Gastrocnemius medialis (tissue), 4 donors: ENCODE results near the gene RBFOX1. TPM values are rescaled to one million over a fixed set of nuclear protein-coding genes. Genes with fewer than 3 reads are reported as not detected.
A peak's percentile ranks its signal among the peaks of the same experiment; 100 is the strongest.

ENCODE experiments used
- ATAC-seq, 2 donors: fragments of 150-250 bp; one replicate each; pipeline ENCODE4 v1.9.1; 2016
- DNase-seq, 2 donors: peaks; one replicate each; pipeline ENCODE4 v3.0.0-alpha.2; 2019
- H3K27ac ChIP-seq, 4 donors: fragments of 200-600 bp; sonication (generic); 1 replicate in 1 of 4; 2 replicates in 3 of 4; pipeline ENCODE4 v1.5.1; 2016 to 2018; ENCODE audit warnings: mild to moderate bottlenecking in 2 of 4, moderate library complexity in 1 of 4
- H3K27me3 ChIP-seq, 3 donors: fragments of 200-600 bp; sonication (generic) in 2 of 3; 1 replicate in 1 of 3; 2 replicates in 2 of 3; pipeline versions ENCODE4 v1.5.1 to v1.6.0; 2016 to 2019; ENCODE audit warnings: mild to moderate bottlenecking in 1 of 3, moderate library complexity in 1 of 3
- H3K36me3 ChIP-seq, 2 donors: fragments of 200-600 bp; sonication (generic) in 1 of 2; one replicate each; pipeline ENCODE4 v1.5.1; 2017 to 2018
- H3K4me1 ChIP-seq, 2 donors: fragments of 200-600 bp; sonication (generic) in 1 of 2; one replicate each; pipeline ENCODE4 v1.5.1; 2016 to 2017; ENCODE audit warnings: mild to moderate bottlenecking in 2 of 2
- H3K4me3 ChIP-seq, 4 donors: fragments of 200-600 bp; sonication (generic) in 3 of 4; 1 replicate in 1 of 4; 2 replicates in 3 of 4; pipeline ENCODE4 v1.5.1; 2016 to 2019; ENCODE audit warnings: mild to moderate bottlenecking in 2 of 4
- H3K9me3 ChIP-seq, 3 donors: fragments of 200-600 bp; sonication (generic) in 2 of 3; 1 replicate in 1 of 3; 2 replicates in 2 of 3; pipeline ENCODE4 v1.5.1; 2016 to 2019
- CTCF ChIP-seq, 5 experiments: fragments of 450-650 bp in 3 of 5; fragments of 200-600 bp in 2 of 5; sonication (generic) in 2 of 5; IDR thresholded peaks in 4 of 5; conservative IDR thresholded peaks in 1 of 5; 1 replicate in 4 of 5; 2 replicates in 1 of 5; pipeline ENCODE4 v1.5.1; 2016 to 2019; ENCODE audit warnings: antibody characterized with exemption in 5 of 5, mild to moderate bottlenecking in 3 of 5, moderate library complexity in 3 of 5
- POLR2A ChIP-seq, 2 donors: fragments of 450-650 bp; IDR thresholded peaks; one replicate each; pipeline ENCODE4 v1.6.1; 2017; ENCODE audit warnings: antibody characterized with exemption in 2 of 2, mild to moderate bottlenecking in 2 of 2, moderate library complexity in 2 of 2
- in situ Hi-C, 4 donors: fragments of 200-750 bp; cut with MboI; loops; one replicate each; pipeline versions ENCODE4 v1.15.0 to v1.8.0; 2017; ENCODE audit warnings: low sequenced_read_pairs in 4 of 4
- intact Hi-C: fragments of 100-400 bp; cut with DNase I; formaldehyde crosslinking; loops from one replicate; pipeline ENCODE4 v1.15.1; 2023; ENCODE audit warnings: low total_unique reads
- total RNA-seq, 4 donors: library from RNA; depleted of rRNA; stranded (reverse); fragments of >200 nt; gene quantifications; one replicate each; pipeline versions ENCODE4 v1.1.0 to v1.2.3, GENCODE V29; 2016

RBFOX1 gene
- total RNA-seq, 4 donors from 2014 or later, result 42.5 to 98.8 (median 58.6) TPM

DNA sequence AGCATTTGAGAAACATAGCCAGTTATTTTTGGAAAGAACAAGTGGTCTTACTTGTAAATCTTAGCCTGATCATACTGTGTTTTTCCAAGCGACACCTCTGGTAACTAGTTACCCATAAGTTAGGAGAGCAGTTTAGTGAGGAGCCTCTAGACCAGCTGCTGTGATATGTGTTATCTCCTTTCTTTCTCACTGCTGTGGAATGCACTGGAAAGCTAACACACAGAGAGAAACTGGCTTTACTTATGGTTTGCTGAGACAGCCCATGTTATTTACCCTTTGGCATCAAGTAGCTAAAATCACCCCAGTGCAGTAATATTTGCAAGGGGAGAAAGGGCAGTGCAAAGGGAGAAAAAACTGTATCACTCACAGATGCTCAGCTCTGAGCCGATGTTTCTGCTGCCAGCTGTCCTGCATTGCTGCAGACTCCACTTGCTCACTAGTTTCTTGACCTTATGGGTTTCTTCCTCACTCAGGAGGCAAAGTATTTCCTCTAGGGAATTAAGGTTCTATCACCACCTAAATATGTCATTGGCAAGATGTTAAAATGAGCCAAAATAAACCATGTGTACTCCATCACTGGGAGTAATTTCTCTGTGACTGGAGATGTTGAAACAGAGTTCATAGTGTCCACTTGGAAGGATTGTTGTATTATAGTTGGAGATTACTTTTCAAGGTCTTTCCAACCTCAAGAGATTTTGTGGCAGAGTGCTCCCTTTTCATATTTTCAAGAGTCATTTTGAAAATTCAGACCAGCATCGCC is 2.3 kb downstream of the RBFOX1 start:
- DNase-seq, result peak in 1 of 2 donors; percentile 48
- peak overlapping the region; percentile 90 to 98 (median 94) for H3K27ac ChIP-seq
- no peaks in the 10 kb centered on the region for H3K27me3 ChIP-seq
- H3K4me3 ChIP-seq, result peak overlapping the region; percentile 55 to 78 (median 65)
- peak; percentile 33 to 72 for TF ChIP-seq POLR2A (IDR thresholded peaks at IDR 0.05)
- no peak for TF ChIP-seq CTCF (IDR thresholded peaks at IDR 0.05 in 4 of 5, conservative IDR thresholded peaks at IDR 0.05 in 1 of 5)
- no peaks in the 10 kb centered on the region for H3K9me3 ChIP-seq
- ATAC-seq, result peak; percentile 25 to 59
- in situ Hi-C loops (no loop called here), intact Hi-C loops (loop anchor here (5.0 kb wide), 1 partner anchor 42 kb away; no protein-coding TSS in a partner anchor)
- no peaks in the 10 kb centered on the region for H3K36me3 ChIP-seq
- peaks cover 52 to 74% of the 10 kb centered on the region in 2 donors for H3K4me1 ChIP-seq

GRCh38 chr16:7335991-7336634 is 3.5 kb downstream of the RBFOX1 start:
- in situ Hi-C loops, result no loop called here

GRCh38 chr16:7336742-7337141 is 4.1 kb downstream of the RBFOX1 start:
- no peaks in the 10 kb centered on the region for H3K9me3 ChIP-seq
- peaks cover 57 to 73% of the 10 kb centered on the region in 2 donors for H3K4me1 ChIP-seq
- TF ChIP-seq CTCF (IDR thresholded peaks at IDR 0.05 in 4 of 5, conservative IDR thresholded peaks at IDR 0.05 in 1 of 5), result no peak
- no peak for TF ChIP-seq POLR2A (IDR thresholded peaks at IDR 0.05)
- DNase-seq (no peak), ATAC-seq (no peak)
- no peaks in the 10 kb centered on the region for H3K27me3 ChIP-seq
- intact Hi-C loops, result no loop called here
- H3K27ac ChIP-seq, result peak overlapping the region; percentile 90 to 98 (median 94)
- in situ Hi-C loops, result no loop called here
- peak overlapping the region in 1 of 4 donors; percentile 70 for H3K4me3 ChIP-seq
- H3K36me3 ChIP-seq, result no peaks in the 10 kb centered on the region

More at GRCh38 chr16:7335991-7336634, 3.5 kb downstream of the RBFOX1 start:
- Histone ChIP-seq H3K27ac (peak overlapping the region; percentile 90 to 98 (median 94)), H3K36me3 (no peaks in the 10 kb centered on the region), H3K4me3 (peak overlapping the region; percentile 25 to 78 (median 65)), H3K9me3 (no peaks in the 10 kb centered on the region), H3K4me1 (peaks cover 57 to 77% of the 10 kb centered on the region in 2 donors), H3K27me3 (no peaks in the 10 kb centered on the region)
- DNase-seq, result peak; percentile 27 to 72
- intact Hi-C loops, result no loop called here
- peak in 1 of 2 donors; percentile 24 for ATAC-seq
- TF ChIP-seq CTCF (IDR thresholded peaks at IDR 0.05 in 4 of 5, conservative IDR thresholded peaks at IDR 0.05 in 1 of 5) (no peak), POLR2A (IDR thresholded peaks at IDR 0.05) (no peak)

DNA sequence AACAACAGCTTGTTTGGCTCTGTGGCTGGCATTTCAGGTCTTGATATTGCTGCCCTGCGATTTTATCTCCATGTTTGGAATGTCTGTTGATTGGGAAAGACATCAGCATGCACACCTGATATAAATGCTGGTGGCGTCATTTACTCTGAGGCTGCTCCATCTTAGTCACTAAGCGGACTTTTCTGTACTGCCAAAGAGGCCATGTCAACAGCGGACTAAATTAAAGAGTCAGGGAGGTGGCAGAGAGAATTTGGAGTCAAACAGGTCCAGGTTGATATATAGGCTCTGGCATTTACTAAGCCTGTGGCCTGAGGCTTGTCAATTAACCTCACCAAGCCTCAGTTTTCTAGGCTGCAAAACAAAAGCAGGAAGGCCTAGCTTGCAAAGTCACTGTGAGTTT is 6.2 kb downstream of the RBFOX1 start:
- H3K27ac ChIP-seq, result peak overlapping the region; percentile 90 to 98 (median 94)
- in situ Hi-C loops (no loop called here), intact Hi-C loops (no loop called here)
- DNase-seq (peak; percentile 35 to 49), ATAC-seq (peak; percentile 59 to 61)
- peaks cover 73 to 81% of the 10 kb centered on the region in 2 donors for H3K4me1 ChIP-seq
- H3K9me3 ChIP-seq, result no peaks in the 10 kb centered on the region
- no peaks in the 10 kb centered on the region for H3K36me3 ChIP-seq
- H3K4me3 ChIP-seq, result peak overlapping the region in 1 of 4 donors; percentile 10
- no peaks in the 10 kb centered on the region for H3K27me3 ChIP-seq
- TF ChIP-seq POLR2A (IDR thresholded peaks at IDR 0.05), result peak in 1 of 2 donors; percentile 20
- no peak for TF ChIP-seq CTCF (IDR thresholded peaks at IDR 0.05 in 4 of 5, conservative IDR thresholded peaks at IDR 0.05 in 1 of 5)
